ENCODE data around the gene NYAP1.

DNA sequence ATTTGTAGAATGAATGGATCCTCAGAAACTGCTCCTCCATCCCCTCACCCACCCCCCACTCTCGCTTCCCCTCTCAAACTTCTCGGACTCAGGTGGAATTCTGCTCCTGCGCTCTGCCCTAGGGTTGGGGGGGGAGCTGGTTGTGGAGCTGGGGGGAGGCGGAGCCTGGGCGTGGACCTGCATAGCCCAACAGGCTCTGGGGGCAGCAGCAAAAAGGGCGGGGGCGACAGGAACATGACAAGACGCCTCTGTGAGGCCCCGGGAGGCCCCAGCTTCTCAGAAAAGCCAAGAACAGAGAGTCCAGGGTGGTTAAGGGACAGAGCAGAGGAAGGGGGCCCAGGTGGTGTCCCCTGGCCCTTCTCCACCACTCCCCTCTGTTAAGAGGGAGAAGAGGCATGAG lies 8.2 kb upstream of the NYAP1 start:
- TF ChIP-seq, protein P1, sequence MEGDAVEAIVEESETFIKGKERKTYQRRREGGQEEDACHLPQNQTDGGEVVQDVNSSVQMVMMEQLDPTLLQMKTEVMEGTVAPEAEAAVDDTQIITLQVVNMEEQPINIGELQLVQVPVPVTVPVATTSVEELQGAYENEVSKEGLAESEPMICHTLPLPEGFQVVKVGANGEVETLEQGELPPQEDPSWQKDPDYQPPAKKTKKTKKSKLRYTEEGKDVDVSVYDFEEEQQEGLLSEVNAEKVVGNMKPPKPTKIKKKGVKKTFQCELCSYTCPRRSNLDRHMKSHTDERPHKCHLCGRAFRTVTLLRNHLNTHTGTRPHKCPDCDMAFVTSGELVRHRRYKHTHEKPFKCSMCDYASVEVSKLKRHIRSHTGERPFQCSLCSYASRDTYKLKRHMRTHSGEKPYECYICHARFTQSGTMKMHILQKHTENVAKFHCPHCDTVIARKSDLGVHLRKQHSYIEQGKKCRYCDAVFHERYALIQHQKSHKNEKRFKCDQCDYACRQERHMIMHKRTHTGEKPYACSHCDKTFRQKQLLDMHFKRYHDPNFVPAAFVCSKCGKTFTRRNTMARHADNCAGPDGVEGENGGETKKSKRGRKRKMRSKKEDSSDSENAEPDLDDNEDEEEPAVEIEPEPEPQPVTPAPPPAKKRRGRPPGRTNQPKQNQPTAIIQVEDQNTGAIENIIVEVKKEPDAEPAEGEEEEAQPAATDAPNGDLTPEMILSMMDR (IDR thresholded peaks at IDR 0.05; ENCODE audit: borderline replicate concordance, extremely low read depth, low read length, poor library complexity, severe bottlenecking) = no peak
- no peak for TF ChIP-seq EZH2 (IDR thresholded peaks at IDR 0.05; ENCODE audit: borderline replicate concordance, low read depth, low read length, severe bottlenecking)
